HEK293 (cell line): ENCODE data around the gene RBM45.

Experiments used
- GFI1B ChIP-seq: fragments of 450-650 bp; formaldehyde crosslinking; IDR thresholded peaks from 2 replicates; pipeline ENCODE4 v1.5.1; 2016; ENCODE audit warnings: missing biosample characterization, missing genetic modification characterization
- GLIS1 ChIP-seq: fragments of 450-650 bp; formaldehyde crosslinking; IDR thresholded peaks from 2 replicates; pipeline ENCODE4 v1.5.1; 2016; ENCODE audit warnings: missing biosample characterization, missing genetic modification characterization
- HOXD13 ChIP-seq: sonication (generic); formaldehyde crosslinking; IDR thresholded peaks from 2 replicates; pipeline ENCODE4 v1.8.0; 2022; ENCODE audit warnings: missing genetic modification reagents, borderline replicate concordance
- KLF16 ChIP-seq: fragments of 450-650 bp; formaldehyde crosslinking; IDR thresholded peaks from 2 replicates; pipeline ENCODE4 v1.5.1; 2017; ENCODE audit warnings: missing biosample characterization, missing genetic modification characterization
- KLF17 ChIP-seq: fragments of 450-650 bp; formaldehyde crosslinking; IDR thresholded peaks from 2 replicates; pipeline ENCODE4 v1.5.1; 2016; ENCODE audit warnings: missing biosample characterization, missing genetic modification characterization
- KLF9 ChIP-seq: fragments of 450-650 bp; formaldehyde crosslinking; IDR thresholded peaks from 2 replicates; pipeline ENCODE4 v1.5.1; 2016; ENCODE audit warnings: missing biosample characterization, missing genetic modification characterization, low read depth
- OSR2 ChIP-seq: fragments of 450-650 bp; formaldehyde crosslinking; IDR thresholded peaks from 2 replicates; pipeline ENCODE4 v1.5.1; 2016; ENCODE audit warnings: missing biosample characterization, missing genetic modification characterization
- PRDM2 ChIP-seq: fragments of 450-650 bp; formaldehyde crosslinking; IDR thresholded peaks from 2 replicates; pipeline ENCODE4 v1.5.1; 2016; ENCODE audit warnings: missing biosample characterization, missing genetic modification characterization, borderline replicate concordance
- SETDB1 ChIP-seq: IDR thresholded peaks from one replicate; pipeline ENCODE4 v1.6.1; 2017; ENCODE audit warnings: mild to moderate bottlenecking, low read length, moderate library complexity, mixed read lengths; ENCODE audit not compliant: insufficient read length
- SP7 ChIP-seq: fragments of 450-650 bp; formaldehyde crosslinking; IDR thresholded peaks from 2 replicates; pipeline ENCODE4 v1.5.1; 2016; ENCODE audit warnings: missing biosample characterization, missing genetic modification characterization
- TRIM28 ChIP-seq: IDR thresholded peaks from 2 replicates; pipeline ENCODE4 v1.6.1; 2011; ENCODE audit warnings: low read length, control low read depth, borderline replicate concordance
- ZBTB21 ChIP-seq: fragments of 450-650 bp; formaldehyde crosslinking; IDR thresholded peaks from 2 replicates; pipeline ENCODE4 v1.5.1; 2017; ENCODE audit warnings: missing biosample characterization, missing genetic modification characterization
- ZEB2 ChIP-seq: fragments of 450-650 bp; formaldehyde crosslinking; IDR thresholded peaks from 2 replicates; pipeline ENCODE4 v1.5.1; 2016; ENCODE audit warnings: missing biosample characterization, missing genetic modification characterization
- ZNF132 ChIP-seq: fragments of 450-650 bp; formaldehyde crosslinking; IDR thresholded peaks from 2 replicates; pipeline ENCODE4 v1.5.1; 2017; ENCODE audit warnings: missing biosample characterization, missing genetic modification characterization, borderline replicate concordance
- ZNF175 ChIP-seq: fragments of 450-650 bp; formaldehyde crosslinking; IDR thresholded peaks from 2 replicates; pipeline ENCODE4 v1.5.1; 2016; ENCODE audit warnings: missing biosample characterization, missing genetic modification characterization
- ZNF2 ChIP-seq: fragments of 450-650 bp; formaldehyde crosslinking; IDR thresholded peaks from 2 replicates; pipeline ENCODE4 v1.5.1; 2016; ENCODE audit warnings: missing biosample characterization, missing genetic modification characterization
- ZNF211 ChIP-seq: fragments of 450-650 bp; formaldehyde crosslinking; IDR thresholded peaks from 2 replicates; pipeline ENCODE4 v1.5.1; 2016; ENCODE audit warnings: low read depth, missing biosample characterization, missing genetic modification characterization
- ZNF221 ChIP-seq: fragments of 450-650 bp; formaldehyde crosslinking; IDR thresholded peaks from 2 replicates; pipeline ENCODE4 v1.5.1; 2017; ENCODE audit warnings: missing biosample characterization, missing genetic modification characterization, borderline replicate concordance
- ZNF266 ChIP-seq: fragments of 450-650 bp; formaldehyde crosslinking; IDR thresholded peaks from 2 replicates; pipeline ENCODE4 v1.5.1; 2016; ENCODE audit warnings: missing biosample characterization, missing genetic modification characterization, low read depth
- ZNF366 ChIP-seq: fragments of 450-650 bp; formaldehyde crosslinking; conservative IDR thresholded peaks from 2 replicates; pipeline ENCODE4 v1.5.1; 2016; ENCODE audit warnings: missing biosample characterization, missing genetic modification characterization
- ZNF416 ChIP-seq: fragments of 450-650 bp; formaldehyde crosslinking; IDR thresholded peaks from 2 replicates; pipeline ENCODE4 v1.5.1; 2016; ENCODE audit warnings: missing biosample characterization, missing genetic modification characterization
- ZNF433 ChIP-seq: fragments of 450-650 bp; formaldehyde crosslinking; IDR thresholded peaks from 2 replicates; pipeline ENCODE4 v1.5.1; 2016; ENCODE audit warnings: missing biosample characterization, missing genetic modification characterization, low read depth
- ZNF473 ChIP-seq: fragments of 450-650 bp; formaldehyde crosslinking; IDR thresholded peaks from 2 replicates; pipeline ENCODE4 v1.5.1; 2017; ENCODE audit warnings: missing biosample characterization, missing genetic modification characterization
- ZNF48 ChIP-seq: fragments of 450-650 bp; formaldehyde crosslinking; IDR thresholded peaks from 2 replicates; pipeline ENCODE4 v1.5.1; 2016; ENCODE audit warnings: missing biosample characterization, missing genetic modification characterization
- ZNF501 ChIP-seq: fragments of 450-650 bp; formaldehyde crosslinking; IDR thresholded peaks from 2 replicates; pipeline ENCODE4 v1.5.1; 2016; ENCODE audit warnings: missing biosample characterization, missing genetic modification characterization
- ZNF510 ChIP-seq: fragments of 450-650 bp; formaldehyde crosslinking; IDR thresholded peaks from 2 replicates; pipeline ENCODE4 v1.5.1; 2018; ENCODE audit warnings: mild to moderate bottlenecking, missing genetic modification characterization, missing biosample characterization; ENCODE audit not compliant: insufficient replicate concordance
- ZNF768 ChIP-seq: fragments of 450-650 bp; formaldehyde crosslinking; IDR thresholded peaks from 2 replicates; pipeline ENCODE4 v1.5.1; 2018; ENCODE audit warnings: missing biosample characterization, mild to moderate bottlenecking, missing genetic modification characterization
- ZNF791 ChIP-seq: fragments of 450-650 bp; formaldehyde crosslinking; IDR thresholded peaks from 2 replicates; pipeline ENCODE4 v1.5.1; 2016; ENCODE audit warnings: missing biosample characterization, missing genetic modification characterization
- TF ChIP-seq, protein P1 (sequence below): fragments of 450-650 bp; IDR thresholded peaks from 2 replicates; pipeline ENCODE4 v1.5.1; 2018; ENCODE audit warnings: missing biosample characterization, missing genetic modification characterization
- TF ChIP-seq, protein P2 (sequence below): fragments of 450-650 bp; formaldehyde crosslinking; IDR thresholded peaks from 2 replicates; pipeline ENCODE4 v1.5.1; 2016; ENCODE audit warnings: missing biosample characterization, missing genetic modification characterization

RBM45 gene

GRCh38 chr2:178072383-178073301, 39.6 kb upstream of the RBM45 start, which contains the start of gene PDE11A (continued):
- no peak for TF ChIP-seq KLF17 (tag by site-specific recombination)
- TF ChIP-seq GLIS1 (tag by site-specific recombination), result peak; percentile 80
- no peak for TF ChIP-seq ZNF433 (tag by site-specific recombination)
- peak; percentile 54; the same call in 1 of the 2 replicates for TF ChIP-seq SP7 (tag by site-specific recombination)
- TF ChIP-seq, protein P1, sequence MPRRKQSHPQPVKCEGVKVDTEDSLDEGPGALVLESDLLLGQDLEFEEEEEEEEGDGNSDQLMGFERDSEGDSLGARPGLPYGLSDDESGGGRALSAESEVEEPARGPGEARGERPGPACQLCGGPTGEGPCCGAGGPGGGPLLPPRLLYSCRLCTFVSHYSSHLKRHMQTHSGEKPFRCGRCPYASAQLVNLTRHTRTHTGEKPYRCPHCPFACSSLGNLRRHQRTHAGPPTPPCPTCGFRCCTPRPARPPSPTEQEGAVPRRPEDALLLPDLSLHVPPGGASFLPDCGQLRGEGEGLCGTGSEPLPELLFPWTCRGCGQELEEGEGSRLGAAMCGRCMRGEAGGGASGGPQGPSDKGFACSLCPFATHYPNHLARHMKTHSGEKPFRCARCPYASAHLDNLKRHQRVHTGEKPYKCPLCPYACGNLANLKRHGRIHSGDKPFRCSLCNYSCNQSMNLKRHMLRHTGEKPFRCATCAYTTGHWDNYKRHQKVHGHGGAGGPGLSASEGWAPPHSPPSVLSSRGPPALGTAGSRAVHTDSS (tag by site-specific recombination), result no peak; the same call in 1 of the 2 replicates
- TF ChIP-seq ZNF211 (tag by site-specific recombination), result no peak
- TF ChIP-seq ZNF768 (tag by site-specific recombination), result no peak; the same call in 1 of the 2 replicates
- TF ChIP-seq GFI1B (tag by site-specific recombination), result no peak
- peak; percentile 81 for TF ChIP-seq ZNF501
- TF ChIP-seq KLF16 (tag by site-specific recombination), result peak; percentile 79; the same call in 1 of the 2 replicates
- TF ChIP-seq ZNF175 (tag by site-specific recombination), result no peak
- no peak for TF ChIP-seq ZNF48 (tag by site-specific recombination)
- TF ChIP-seq ZEB2, result peak; percentile 64
- peak; percentile 99; the same call in 1 of the 2 replicates for TF ChIP-seq TRIM28
- no peak for TF ChIP-seq ZNF791 (tag by site-specific recombination)
- no peak for TF ChIP-seq ZNF221 (tag by site-specific recombination)
- TF ChIP-seq ZNF416 (tag by site-specific recombination), result no peak
- TF ChIP-seq ZNF510 (tag by site-specific recombination), result no peak
- TF ChIP-seq SETDB1, result no peak
- peak; percentile 85 for TF ChIP-seq ZNF366
- TF ChIP-seq PRDM2 (tag by site-specific recombination), result no peak
- TF ChIP-seq ZNF473 (tag by site-specific recombination), result no peak
- TF ChIP-seq HOXD13, result no peak
- no peak for TF ChIP-seq ZBTB21 (tag by site-specific recombination)
- TF ChIP-seq ZNF266 (tag by site-specific recombination), result no peak
- no peak for TF ChIP-seq ZNF132 (tag by site-specific recombination)
- TF ChIP-seq, protein P2, sequence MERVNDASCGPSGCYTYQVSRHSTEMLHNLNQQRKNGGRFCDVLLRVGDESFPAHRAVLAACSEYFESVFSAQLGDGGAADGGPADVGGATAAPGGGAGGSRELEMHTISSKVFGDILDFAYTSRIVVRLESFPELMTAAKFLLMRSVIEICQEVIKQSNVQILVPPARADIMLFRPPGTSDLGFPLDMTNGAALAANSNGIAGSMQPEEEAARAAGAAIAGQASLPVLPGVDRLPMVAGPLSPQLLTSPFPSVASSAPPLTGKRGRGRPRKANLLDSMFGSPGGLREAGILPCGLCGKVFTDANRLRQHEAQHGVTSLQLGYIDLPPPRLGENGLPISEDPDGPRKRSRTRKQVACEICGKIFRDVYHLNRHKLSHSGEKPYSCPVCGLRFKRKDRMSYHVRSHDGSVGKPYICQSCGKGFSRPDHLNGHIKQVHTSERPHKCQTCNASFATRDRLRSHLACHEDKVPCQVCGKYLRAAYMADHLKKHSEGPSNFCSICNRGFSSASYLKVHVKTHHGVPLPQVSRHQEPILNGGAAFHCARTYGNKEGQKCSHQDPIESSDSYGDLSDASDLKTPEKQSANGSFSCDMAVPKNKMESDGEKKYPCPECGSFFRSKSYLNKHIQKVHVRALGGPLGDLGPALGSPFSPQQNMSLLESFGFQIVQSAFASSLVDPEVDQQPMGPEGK (tag by site-specific recombination), result 0 out of 2 replicates have a peak, but pooled peaks have one; percentile 47
- peak; percentile 70; the same call in 1 of the 2 replicates for TF ChIP-seq ZNF2 (tag by site-specific recombination)
- TF ChIP-seq KLF9 (tag by site-specific recombination), result peak; percentile 92
- peak; percentile 100 for TF ChIP-seq OSR2 (tag by site-specific recombination)
